ENCODE results near the gene FHL5. TPM values are rescaled to one million over a fixed set of nuclear protein-coding genes. Genes with fewer than 3 reads are reported as not detected.
"Not testable (repeated sequence)": the region's sequence is repeated elsewhere in the genome, so short reads cannot be mapped to it uniquely, and the experiment has no call there.

FHL5 gene
- total RNA-seq, 1 donor from 2014 or later: not detected

GRCh38 chr6:96554558-96554957 lies 8.4 kb upstream of the FHL5 start:
- Mint-ChIP-seq H3K4me1 (ENCODE audit: low read depth, unreplicated experiment) (no peaks in the 10 kb centered on the region), H3K27ac (ENCODE audit: unreplicated experiment) (no peak overlapping the region), H3K4me3 (ENCODE audit: unreplicated experiment) (no peak overlapping the region), H3K36me3 (ENCODE audit: low read depth, unreplicated experiment) (peaks cover 14% of the 10 kb centered on the region), H3K27me3 (ENCODE audit: low read depth, unreplicated experiment) (no peaks in the 10 kb centered on the region), H3K9me3 (ENCODE audit: unreplicated experiment) (no peaks in the 10 kb centered on the region)
- no peak overlapping the region for H2AFZ ChIP-seq (ENCODE audit: low read depth, low read length)
- H3K4me1 ChIP-seq (ENCODE audit: insufficient read depth, low read length): no peaks in the 10 kb centered on the region
- no peak for TF ChIP-seq EZH2 (IDR thresholded peaks at IDR 0.05; ENCODE audit: insufficient read depth, low read length)
- TF ChIP-seq CTCF (IDR thresholded peaks at IDR 0.05; ENCODE audit: insufficient read depth, low read depth, low read length): no peak
- no peaks in the 10 kb centered on the region for H4K20me1 ChIP-seq (ENCODE audit: insufficient read depth, low read length)
- no peak overlapping the region for H3K27ac ChIP-seq (ENCODE audit: low read depth, low read length)
- H3K36me3 ChIP-seq (ENCODE audit: insufficient read depth, low read length): peaks cover 38% of the 10 kb centered on the region
- DNase-seq (ENCODE audit: low read depth) (no peak), FAIRE-seq (no peak)
- no peaks in the 10 kb centered on the region for H3K27me3 ChIP-seq (ENCODE audit: insufficient read depth, low read length)
- no peaks in the 10 kb centered on the region for H3K9me3 ChIP-seq (ENCODE audit: insufficient read depth, low read depth, low read length)
- H3K4me2 ChIP-seq (ENCODE audit: low read length): no peak overlapping the region
- H3K79me2 ChIP-seq (ENCODE audit: insufficient read depth, low read length): no peaks in the 10 kb centered on the region
- H3K4me3 ChIP-seq (ENCODE audit: insufficient read depth, low read depth, low read length): no peak overlapping the region
- H3K9ac ChIP-seq (ENCODE audit: low read length): no peak overlapping the region

DNA sequence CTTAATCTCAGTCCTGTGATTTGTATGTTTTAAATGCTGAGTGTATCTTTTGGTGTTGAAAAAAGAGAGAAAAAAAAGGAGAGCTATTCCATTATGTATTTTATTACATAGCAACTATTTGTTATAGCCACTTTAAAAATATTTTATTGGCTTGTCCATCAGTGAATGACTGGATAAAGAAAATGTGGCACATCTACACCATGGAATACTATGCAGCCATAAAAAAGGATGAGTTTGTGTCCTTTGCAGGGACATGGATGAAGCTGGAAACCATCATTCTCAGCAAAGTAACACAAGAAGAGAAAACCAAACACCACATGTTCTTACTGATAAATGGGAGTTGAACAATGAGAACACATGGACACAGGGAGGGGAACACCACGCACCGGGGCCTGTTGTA lies 3.2 kb upstream of the FHL5 start:
- not testable (repeated sequence) for H3K36me3 ChIP-seq (ENCODE audit: insufficient read depth, low read length); H3K36me3 Mint-ChIP-seq (ENCODE audit: low read depth, unreplicated experiment); H3K27ac ChIP-seq (ENCODE audit: low read depth, low read length); H3K4me3 Mint-ChIP-seq (ENCODE audit: unreplicated experiment); H3K4me1 ChIP-seq (ENCODE audit: insufficient read depth, low read length); FAIRE-seq; DNase-seq (ENCODE audit: low read depth); H3K9me3 Mint-ChIP-seq (ENCODE audit: unreplicated experiment); H4K20me1 ChIP-seq (ENCODE audit: insufficient read depth, low read length); H3K4me3 ChIP-seq (ENCODE audit: insufficient read depth, low read depth, low read length); H3K4me2 ChIP-seq (ENCODE audit: low read length); H3K4me1 Mint-ChIP-seq (ENCODE audit: low read depth, unreplicated experiment); H3K27me3 ChIP-seq (ENCODE audit: insufficient read depth, low read length); H3K9me3 ChIP-seq (ENCODE audit: insufficient read depth, low read depth, low read length); H2AFZ ChIP-seq (ENCODE audit: low read depth, low read length); H3K27me3 Mint-ChIP-seq (ENCODE audit: low read depth, unreplicated experiment); H3K27ac Mint-ChIP-seq (ENCODE audit: unreplicated experiment); H3K79me2 ChIP-seq (ENCODE audit: insufficient read depth, low read length); H3K9ac ChIP-seq (ENCODE audit: low read length)

DNA sequence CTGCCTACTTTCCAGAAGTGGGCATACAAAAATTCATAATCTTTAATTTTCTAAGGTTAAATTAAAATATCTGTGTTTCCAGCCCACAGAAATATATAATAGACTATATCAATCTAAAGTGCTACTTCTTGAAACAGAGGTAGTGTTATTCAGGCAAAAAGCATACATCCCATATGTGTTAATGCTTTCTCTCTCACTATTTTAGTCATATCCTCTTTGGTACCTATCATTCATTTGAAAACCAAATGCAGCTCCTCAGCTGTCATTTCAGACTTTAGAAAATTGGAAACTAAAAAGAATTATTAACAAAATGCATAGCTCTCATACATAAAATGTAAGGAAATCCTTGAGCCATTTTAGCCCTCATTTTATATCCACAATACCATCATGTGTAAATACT lies 925 bp downstream of the FHL5 start:
- Histone ChIP-seq H2AFZ (ENCODE audit: low read depth, low read length) (no peak overlapping the region), H4K20me1 (ENCODE audit: insufficient read depth, low read length) (no peaks in the 10 kb centered on the region), H3K4me3 (ENCODE audit: insufficient read depth, low read depth, low read length) (no peak overlapping the region), H3K27me3 (ENCODE audit: insufficient read depth, low read length) (no peaks in the 10 kb centered on the region), H3K79me2 (ENCODE audit: insufficient read depth, low read length) (no peaks in the 10 kb centered on the region), H3K36me3 (ENCODE audit: insufficient read depth, low read length) (no peaks in the 10 kb centered on the region), H3K4me2 (ENCODE audit: low read length) (no peak overlapping the region), H3K9ac (ENCODE audit: low read length) (no peak overlapping the region), H3K4me1 (ENCODE audit: insufficient read depth, low read length) (no peaks in the 10 kb centered on the region), H3K9me3 (ENCODE audit: insufficient read depth, low read depth, low read length) (no peaks in the 10 kb centered on the region), H3K27ac (ENCODE audit: low read depth, low read length) (no peak overlapping the region)
- TF ChIP-seq EZH2 (IDR thresholded peaks at IDR 0.05; ENCODE audit: insufficient read depth, low read length) (no peak), CTCF (IDR thresholded peaks at IDR 0.05; ENCODE audit: insufficient read depth, low read depth, low read length) (no peak)
- no peaks in the 10 kb centered on the region for H3K9me3 Mint-ChIP-seq (ENCODE audit: unreplicated experiment)
- no peak overlapping the region for H3K4me3 Mint-ChIP-seq (ENCODE audit: unreplicated experiment)
- no peaks in the 10 kb centered on the region for H3K27me3 Mint-ChIP-seq (ENCODE audit: low read depth, unreplicated experiment)
- no peak for DNase-seq (ENCODE audit: low read depth)
- H3K36me3 Mint-ChIP-seq (ENCODE audit: low read depth, unreplicated experiment): no peaks in the 10 kb centered on the region
- no peak overlapping the region for H3K27ac Mint-ChIP-seq (ENCODE audit: unreplicated experiment)
- no peak for FAIRE-seq
- H3K4me1 Mint-ChIP-seq (ENCODE audit: low read depth, unreplicated experiment): no peaks in the 10 kb centered on the region
